HEK293 (cell line): ENCODE measurements around the gene CASKIN1.

Experiments
- CTCF ChIA-PET: fragments of 350-600 bp; formaldehyde crosslinking; extraction: SDS; loops from one replicate; lab custom pipeline; 2021; ENCODE audit warnings: antibody characterized with exemption; lab: Yijun Ruan, JAX
- POLR2A ChIA-PET: fragments of 300-600 bp; formaldehyde crosslinking; extraction: SDS; loops from one replicate; lab custom pipeline; 2020; ENCODE audit warnings: antibody characterized with exemption, inconsistent platforms; lab: Yijun Ruan, JAX
- H3K27ac ChIP-seq: fragments of 200-500 bp; sonication (Bioruptor generic); 2 replicates; pipeline ENCODE4 v1.5.1; 2014; ENCODE audit warnings: low read depth, low read length, control low read depth, inconsistent platforms; ENCODE audit errors: extremely low read depth
- H3K36me3 ChIP-seq, 2 experiments: fragments of 200-500 bp in 1 of 2; sonication (Bioruptor generic) in 1 of 2; 1 replicate in 1 of 2; 2 replicates in 1 of 2; pipeline ENCODE4 v1.5.1; 2014 to 2017; ENCODE audit warnings: inconsistent platforms in 2 of 2, low read length in 2 of 2; ENCODE audit not compliant: control insufficient read depth in 2 of 2, insufficient read depth in 1 of 2
- H3K4me1 ChIP-seq: fragments of 200-500 bp; sonication (Bioruptor generic); 2 replicates; pipeline ENCODE4 v1.5.1; 2014; ENCODE audit warnings: mild to moderate bottlenecking, low read length, inconsistent platforms; ENCODE audit not compliant: control insufficient read depth, insufficient read depth
- H3K4me3 ChIP-seq: 2 replicates; pipeline ENCODE4 v1.5.1; 2011; ENCODE audit warnings: low read depth, mild to moderate bottlenecking, control low read depth, low read length, moderate library complexity
- H3K9me3 ChIP-seq: fragments of 200-500 bp; sonication (Bioruptor generic); 2 replicates; pipeline ENCODE4 v1.5.1; 2014; ENCODE audit warnings: low read depth, low read length, inconsistent platforms; ENCODE audit not compliant: control insufficient read depth, insufficient read depth
- EGR2 ChIP-seq: fragments of 450-650 bp; formaldehyde crosslinking; IDR thresholded peaks from 2 replicates; pipeline ENCODE4 v1.5.1; 2016; ENCODE audit warnings: low read depth, missing biosample characterization, missing genetic modification characterization
- HIC1 ChIP-seq: fragments of 450-650 bp; formaldehyde crosslinking; IDR thresholded peaks from 2 replicates; pipeline ENCODE4 v1.5.1; 2016; ENCODE audit warnings: missing biosample characterization, missing genetic modification characterization
- IKZF3 ChIP-seq: fragments of 450-650 bp; IDR thresholded peaks from 2 replicates; pipeline ENCODE4 v1.5.0; 2018; ENCODE audit warnings: missing biosample characterization, mild to moderate bottlenecking, missing genetic modification characterization, moderate library complexity
- KLF16 ChIP-seq: fragments of 450-650 bp; formaldehyde crosslinking; IDR thresholded peaks from 2 replicates; pipeline ENCODE4 v1.5.1; 2017; ENCODE audit warnings: missing biosample characterization, missing genetic modification characterization
- SCRT1 ChIP-seq: fragments of 450-650 bp; formaldehyde crosslinking; IDR thresholded peaks from 2 replicates; pipeline ENCODE4 v1.5.1; 2016; ENCODE audit warnings: missing biosample characterization, missing genetic modification characterization, borderline replicate concordance
- TCF7L2 ChIP-seq: IDR thresholded peaks from 2 replicates; pipeline ENCODE4 v1.6.1; 2011; ENCODE audit warnings: low read depth, mild to moderate bottlenecking, inconsistent platforms, low read length, moderate library complexity, borderline replicate concordance
- ZBTB6 ChIP-seq: fragments of 450-650 bp; formaldehyde crosslinking; IDR thresholded peaks from 2 replicates; pipeline ENCODE4 v1.5.1; 2017; ENCODE audit warnings: missing biosample characterization, missing genetic modification characterization
- ZFHX2 ChIP-seq: fragments of 450-650 bp; formaldehyde crosslinking; conservative IDR thresholded peaks from 2 replicates; pipeline ENCODE4 v1.5.1; 2016; ENCODE audit warnings: missing biosample characterization, missing genetic modification characterization
- ZNF112 ChIP-seq: fragments of 450-650 bp; formaldehyde crosslinking; IDR thresholded peaks from 2 replicates; pipeline ENCODE4 v1.5.0; 2017; ENCODE audit warnings: missing biosample characterization, missing genetic modification characterization
- ZNF133 ChIP-seq: fragments of 450-650 bp; formaldehyde crosslinking; IDR thresholded peaks from 2 replicates; pipeline ENCODE4 v1.5.1; 2016; ENCODE audit warnings: missing biosample characterization, missing genetic modification characterization
- ZNF155 ChIP-seq: fragments of 450-650 bp; formaldehyde crosslinking; IDR thresholded peaks from 2 replicates; pipeline ENCODE4 v1.5.1; 2016; ENCODE audit warnings: missing biosample characterization, missing genetic modification characterization
- TF ChIP-seq, protein P1 (sequence below): fragments of 450-650 bp; formaldehyde crosslinking; IDR thresholded peaks from 2 replicates; pipeline ENCODE4 v1.5.1; 2016; ENCODE audit warnings: missing biosample characterization, missing genetic modification characterization

Gene CASKIN1

GRCh38 chr16:2173916-2174315, 22.5 kb downstream of the CASKIN1 start (continued):
- TF ChIP-seq ZBTB6 (tag by site-specific recombination) (no peak), TCF7L2 (no peak), ZFHX2 (no peak), ZNF155 (tag by site-specific recombination) (no peak)

GRCh38 chr16:2173366-2173765, 23.0 kb downstream of the CASKIN1 start:
- Histone ChIP-seq H3K4me1 (no peaks in the 10 kb centered on the region), H3K9me3 (no peaks in the 10 kb centered on the region), H3K4me3 (no peak overlapping the region)
- POLR2A ChIA-PET: interaction anchor here (0.6 to 3.2 kb wide), 5 partner anchors 11 to 240 kb away, joined by 3 to 18 read pairs (median 5); partner anchors contain the start of genes PGP and TRAF7
- no peak for TF ChIP-seq IKZF3 (tag by site-specific recombination)
- no peak for TF ChIP-seq ZNF133
- TF ChIP-seq, all 188 proteins: peak for 0
- no peak overlapping the region for H3K27ac ChIP-seq
- CTCF ChIA-PET: no interaction called here
- peaks cover 0 to 62% of the 10 kb centered on the region in 2 experiments; a peak in 2 of 3 replicates for H3K36me3 ChIP-seq

DNA sequence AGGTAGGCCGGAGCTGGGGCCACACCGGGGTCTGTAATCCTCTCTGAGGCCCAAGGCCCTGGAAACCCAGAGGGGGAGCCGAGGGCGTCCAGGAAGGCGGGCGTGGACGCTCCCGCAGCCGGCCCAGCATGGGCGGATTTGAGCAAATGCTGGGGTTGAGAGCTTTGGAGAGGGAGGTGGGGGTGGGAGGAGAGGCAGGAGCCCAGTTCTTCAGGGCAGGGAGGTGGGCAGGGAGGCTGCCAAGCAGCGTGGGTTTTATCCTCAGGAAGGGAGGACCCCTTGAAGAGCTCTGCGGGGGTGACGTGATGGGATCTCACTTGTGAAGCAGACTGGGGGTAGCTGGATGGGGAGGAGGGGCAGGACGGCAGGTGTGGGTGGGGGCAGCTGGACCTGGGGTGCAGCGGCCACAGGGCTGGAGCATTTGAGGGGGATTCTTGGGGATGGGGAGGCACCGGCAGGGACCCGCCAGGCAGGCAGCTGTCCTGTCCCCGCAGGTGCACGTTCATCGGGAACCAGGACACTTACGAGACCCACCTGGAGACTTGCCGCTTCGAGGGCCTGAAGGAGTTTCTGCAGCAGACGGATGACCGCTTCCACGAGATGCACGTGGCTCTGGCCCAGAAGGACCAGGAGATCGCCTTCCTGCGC, 23.6 kb downstream of the CASKIN1 start:
- POLR2A ChIA-PET: interaction anchor here (0.6 to 3.2 kb wide), 6 partner anchors 11 to 277 kb away, joined by 3 to 18 read pairs (median 4); partner anchors contain the start of genes PGP and TRAF7

GRCh38 chr16:2171601-2172178, 24.7 kb downstream of the CASKIN1 start:
- peaks cover 0 to 64% of the 10 kb centered on the region in 2 experiments; a peak in 2 of 3 replicates for H3K36me3 ChIP-seq
- TF ChIP-seq KLF16 (tag by site-specific recombination) (no peak), HIC1 (tag by site-specific recombination) (peak; percentile 30; the same call in 1 of the 2 replicates), SCRT1 (tag by site-specific recombination) (peak; percentile 40; the same call in 1 of the 2 replicates)
- TF ChIP-seq, protein P1, sequence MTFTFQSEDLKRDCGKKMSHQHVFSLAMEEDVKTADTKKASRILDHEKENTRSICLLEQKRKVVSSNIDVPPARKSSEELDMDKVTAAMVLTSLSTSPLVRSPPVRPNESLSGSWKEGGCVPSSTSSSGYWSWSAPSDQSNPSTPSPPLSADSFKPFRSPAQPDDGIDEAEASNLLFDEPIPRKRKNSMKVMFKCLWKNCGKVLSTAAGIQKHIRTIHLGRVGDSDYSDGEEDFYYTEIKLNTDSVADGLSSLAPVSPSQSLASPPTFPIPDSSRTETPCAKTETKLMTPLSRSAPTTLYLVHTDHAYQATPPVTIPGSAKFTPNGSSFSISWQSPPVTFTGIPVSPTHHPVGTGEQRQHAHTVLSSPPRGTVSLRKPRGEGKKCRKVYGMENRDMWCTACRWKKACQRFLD (tag by site-specific recombination): no peak
- H3K4me1 ChIP-seq: no peaks in the 10 kb centered on the region
- H3K4me3 ChIP-seq: no peak overlapping the region
- H3K9me3 ChIP-seq: no peaks in the 10 kb centered on the region
- ChIA-PET CTCF (no interaction called here), POLR2A (interaction anchor here (3.2 kb wide), 1 partner anchor 17 kb away, joined by 18 read pairs; the partner anchor contains the start of gene TRAF7)
- H3K27ac ChIP-seq: no peak overlapping the region

More for the DNA sequence above, 23.6 kb downstream of the CASKIN1 start:
- H3K27ac ChIP-seq: no peak overlapping the region
- TF ChIP-seq HIC1 (tag by site-specific recombination): 0 out of 2 replicates have a peak, but pooled peaks have one; percentile 12
- no peak for TF ChIP-seq ZNF112 (tag by site-specific recombination)
- peak; percentile 90 for TF ChIP-seq EGR2 (tag by site-specific recombination)
- peak; percentile 86 for TF ChIP-seq ZFHX2
- no peak for TF ChIP-seq IKZF3 (tag by site-specific recombination)
- TF ChIP-seq, all 188 proteins: peak for 3
- no peak overlapping the region for H3K4me3 ChIP-seq
- peaks cover 0 to 63% of the 10 kb centered on the region in 2 experiments; a peak in 2 of 3 replicates for H3K36me3 ChIP-seq
- H3K9me3 ChIP-seq: no peaks in the 10 kb centered on the region
- no peaks in the 10 kb centered on the region for H3K4me1 ChIP-seq
- CTCF ChIA-PET: no interaction called here
